ENCODE results near the gene CFB. TPM values are rescaled to one million over a fixed set of nuclear protein-coding genes. Genes with fewer than 3 reads are reported as not detected.
A peak's percentile ranks its signal among the peaks of the same experiment; 100 is the strongest.

Gene CFB
- total and polyA plus RNA-seq, 9 of the 15 experiments (the other 6 are each of a cell fraction or from before 2014, with no cell fraction given): 0.08 to 0.91 (median 0.22) TPM; not detected in 4

DNA sequence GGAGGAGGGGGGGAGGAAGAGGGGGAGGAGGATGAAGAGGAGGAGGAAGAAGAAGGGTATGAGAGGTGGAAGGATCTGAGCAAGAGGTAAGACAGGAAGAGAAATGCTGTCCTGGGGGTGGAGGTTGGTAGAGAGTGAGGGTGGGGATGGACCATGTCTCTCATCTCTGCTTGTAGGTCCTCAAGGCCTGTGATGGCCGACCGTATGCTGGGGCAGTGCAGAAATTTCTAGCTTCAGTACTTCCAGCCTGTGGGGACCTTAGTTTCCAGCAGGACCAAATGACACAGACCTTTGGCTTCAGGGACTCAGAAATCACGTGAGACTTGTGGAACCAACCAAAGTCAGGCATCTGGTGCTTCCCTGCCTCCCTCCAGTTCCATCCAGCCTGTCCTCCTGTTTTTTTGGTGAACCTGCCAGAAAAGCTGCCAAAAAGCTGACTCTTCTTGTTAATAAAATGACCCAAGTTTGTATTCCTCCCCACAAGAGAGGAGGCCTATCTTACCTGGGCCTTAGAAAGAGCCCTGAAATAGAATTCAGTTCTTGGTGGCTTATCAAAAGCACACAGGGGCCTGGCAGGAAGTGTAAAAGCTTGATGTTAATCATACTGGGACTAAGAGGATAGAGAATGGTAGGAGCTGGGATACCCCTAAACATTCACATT, 33.5 kb downstream of the CFB start (continued):
- TF ChIP-seq, protein P1, sequence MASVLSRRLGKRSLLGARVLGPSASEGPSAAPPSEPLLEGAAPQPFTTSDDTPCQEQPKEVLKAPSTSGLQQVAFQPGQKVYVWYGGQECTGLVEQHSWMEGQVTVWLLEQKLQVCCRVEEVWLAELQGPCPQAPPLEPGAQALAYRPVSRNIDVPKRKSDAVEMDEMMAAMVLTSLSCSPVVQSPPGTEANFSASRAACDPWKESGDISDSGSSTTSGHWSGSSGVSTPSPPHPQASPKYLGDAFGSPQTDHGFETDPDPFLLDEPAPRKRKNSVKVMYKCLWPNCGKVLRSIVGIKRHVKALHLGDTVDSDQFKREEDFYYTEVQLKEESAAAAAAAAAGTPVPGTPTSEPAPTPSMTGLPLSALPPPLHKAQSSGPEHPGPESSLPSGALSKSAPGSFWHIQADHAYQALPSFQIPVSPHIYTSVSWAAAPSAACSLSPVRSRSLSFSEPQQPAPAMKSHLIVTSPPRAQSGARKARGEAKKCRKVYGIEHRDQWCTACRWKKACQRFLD (CRISPR knock-in tag; IDR thresholded peaks at IDR 0.05): 0 out of 2 replicates have a peak, but pooled peaks have one; percentile 65
- peak; percentile 92 for TF ChIP-seq ZNF316 (IDR thresholded peaks at IDR 0.05)
- TF ChIP-seq ZNF668 (CRISPR knock-in tag; IDR thresholded peaks at IDR 0.05): no peak
- TF ChIP-seq, protein P2, sequence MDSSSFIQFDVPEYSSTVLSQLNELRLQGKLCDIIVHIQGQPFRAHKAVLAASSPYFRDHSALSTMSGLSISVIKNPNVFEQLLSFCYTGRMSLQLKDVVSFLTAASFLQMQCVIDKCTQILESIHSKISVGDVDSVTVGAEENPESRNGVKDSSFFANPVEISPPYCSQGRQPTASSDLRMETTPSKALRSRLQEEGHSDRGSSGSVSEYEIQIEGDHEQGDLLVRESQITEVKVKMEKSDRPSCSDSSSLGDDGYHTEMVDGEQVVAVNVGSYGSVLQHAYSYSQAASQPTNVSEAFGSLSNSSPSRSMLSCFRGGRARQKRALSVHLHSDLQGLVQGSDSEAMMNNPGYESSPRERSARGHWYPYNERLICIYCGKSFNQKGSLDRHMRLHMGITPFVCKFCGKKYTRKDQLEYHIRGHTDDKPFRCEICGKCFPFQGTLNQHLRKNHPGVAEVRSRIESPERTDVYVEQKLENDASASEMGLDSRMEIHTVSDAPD (CRISPR knock-in tag; IDR thresholded peaks at IDR 0.05): no peak
- no peak for TF ChIP-seq DDX20 (tag; IDR thresholded peaks at IDR 0.05; ENCODE audit: low read depth)
- 0 out of 2 replicates have a peak, but pooled peaks have one; percentile 32 for TF ChIP-seq POLR2AphosphoS5 (IDR thresholded peaks at IDR 0.05; ENCODE audit: control insufficient read depth, insufficient read depth, low read depth, low read length)
- no peak for TF ChIP-seq POLR2G (IDR thresholded peaks at IDR 0.05; ENCODE audit: low read depth, low read length)
- no peak for TF ChIP-seq ZSCAN29 (IDR thresholded peaks at IDR 0.05)
- TF ChIP-seq GABPA (tag; conservative IDR thresholded peaks at IDR 0.05; ENCODE audit: low read depth): no peak
- TF ChIP-seq ZNF79 (CRISPR knock-in tag; IDR thresholded peaks at IDR 0.05; ENCODE audit: low read depth): no peak
- TF ChIP-seq TCFL5 (CRISPR knock-in tag; conservative IDR thresholded peaks at IDR 0.05): no peak
- TF ChIP-seq ZNF699 (CRISPR knock-in tag; IDR thresholded peaks at IDR 0.05; ENCODE audit: insufficient replicate concordance): no peak
- TF ChIP-seq, protein P3, sequence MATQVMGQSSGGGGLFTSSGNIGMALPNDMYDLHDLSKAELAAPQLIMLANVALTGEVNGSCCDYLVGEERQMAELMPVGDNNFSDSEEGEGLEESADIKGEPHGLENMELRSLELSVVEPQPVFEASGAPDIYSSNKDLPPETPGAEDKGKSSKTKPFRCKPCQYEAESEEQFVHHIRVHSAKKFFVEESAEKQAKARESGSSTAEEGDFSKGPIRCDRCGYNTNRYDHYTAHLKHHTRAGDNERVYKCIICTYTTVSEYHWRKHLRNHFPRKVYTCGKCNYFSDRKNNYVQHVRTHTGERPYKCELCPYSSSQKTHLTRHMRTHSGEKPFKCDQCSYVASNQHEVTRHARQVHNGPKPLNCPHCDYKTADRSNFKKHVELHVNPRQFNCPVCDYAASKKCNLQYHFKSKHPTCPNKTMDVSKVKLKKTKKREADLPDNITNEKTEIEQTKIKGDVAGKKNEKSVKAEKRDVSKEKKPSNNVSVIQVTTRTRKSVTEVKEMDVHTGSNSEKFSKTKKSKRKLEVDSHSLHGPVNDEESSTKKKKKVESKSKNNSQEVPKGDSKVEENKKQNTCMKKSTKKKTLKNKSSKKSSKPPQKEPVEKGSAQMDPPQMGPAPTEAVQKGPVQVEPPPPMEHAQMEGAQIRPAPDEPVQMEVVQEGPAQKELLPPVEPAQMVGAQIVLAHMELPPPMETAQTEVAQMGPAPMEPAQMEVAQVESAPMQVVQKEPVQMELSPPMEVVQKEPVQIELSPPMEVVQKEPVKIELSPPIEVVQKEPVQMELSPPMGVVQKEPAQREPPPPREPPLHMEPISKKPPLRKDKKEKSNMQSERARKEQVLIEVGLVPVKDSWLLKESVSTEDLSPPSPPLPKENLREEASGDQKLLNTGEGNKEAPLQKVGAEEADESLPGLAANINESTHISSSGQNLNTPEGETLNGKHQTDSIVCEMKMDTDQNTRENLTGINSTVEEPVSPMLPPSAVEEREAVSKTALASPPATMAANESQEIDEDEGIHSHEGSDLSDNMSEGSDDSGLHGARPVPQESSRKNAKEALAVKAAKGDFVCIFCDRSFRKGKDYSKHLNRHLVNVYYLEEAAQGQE (IDR thresholded peaks at IDR 0.05; ENCODE audit: borderline replicate concordance): peak; percentile 43; the same call in 1 of the 2 replicates
- TF ChIP-seq, protein P3 (CRISPR knock-in tag; IDR thresholded peaks at IDR 0.05; ENCODE audit: low read depth): no peak
- no peak for TF ChIP-seq ZNF12 (CRISPR knock-in tag; IDR thresholded peaks at IDR 0.05)
- TF ChIP-seq ESRRB (CRISPR knock-in tag; IDR thresholded peaks at IDR 0.05; ENCODE audit: borderline replicate concordance): no peak
- no peak for TF ChIP-seq BMI1 (IDR thresholded peaks at IDR 0.05; ENCODE audit: low read length)
